ENCODE data around the gene NANOG.
A peak's percentile ranks its signal among the peaks of the same experiment; 100 is the strongest.
"Not testable (repeated sequence)": the region's sequence is repeated elsewhere in the genome, so short reads cannot be mapped to it uniquely, and the experiment has no call there.

Gene NANOG

GRCh38 chr12:7781274-7781673 lies 7.9 kb upstream of the NANOG start:
- no peak for DNase-seq (ENCODE audit: low read depth)
- Histone ChIP-seq H3K36me3 (ENCODE audit: control insufficient read depth, insufficient read depth, low read length, severe bottlenecking) (no peaks in the 10 kb centered on the region), H3K27me3 (replicated peaks; ENCODE audit: control insufficient read depth, insufficient read depth, low read length) (no peaks in the 10 kb centered on the region), H3K4me3 (ENCODE audit: low read length) (no peak overlapping the region), H3K9me3 (ENCODE audit: control insufficient read depth, low read length) (no peaks in the 10 kb centered on the region), H3K9ac (ENCODE audit: low read length) (no peak overlapping the region), H3K4me1 (ENCODE audit: control insufficient read depth, insufficient read depth, low read length) (no peaks in the 10 kb centered on the region)

- Histone ChIP-seq H3K4me1 (ENCODE audit: control insufficient read depth, insufficient read depth, low read length) (no peaks in the 10 kb centered on the region), H3K9me3 (ENCODE audit: control insufficient read depth, low read length) (no peaks in the 10 kb centered on the region), H3K4me3 (ENCODE audit: low read length) (no peak overlapping the region), H3K36me3 (ENCODE audit: control insufficient read depth, insufficient read depth, low read length, severe bottlenecking) (no peaks in the 10 kb centered on the region), H3K27me3 (replicated peaks; ENCODE audit: control insufficient read depth, insufficient read depth, low read length) (no peaks in the 10 kb centered on the region), H3K9ac (ENCODE audit: low read length) (no peak overlapping the region)
- DNase-seq (ENCODE audit: low read depth): no peak
Measured at GRCh38 chr12:7782055-7782454, 7.1 kb upstream of the NANOG start.

GRCh38 chr12:7783433-7783832 lies 5.8 kb upstream of the NANOG start:
- not testable (repeated sequence) for DNase-seq (ENCODE audit: low read depth); H3K9me3 ChIP-seq (ENCODE audit: control insufficient read depth, low read length); H3K4me1 ChIP-seq (ENCODE audit: control insufficient read depth, insufficient read depth, low read length); H3K27me3 ChIP-seq (replicated peaks; ENCODE audit: control insufficient read depth, insufficient read depth, low read length); H3K9ac ChIP-seq (ENCODE audit: low read length); H3K36me3 ChIP-seq (ENCODE audit: control insufficient read depth, insufficient read depth, low read length, severe bottlenecking); H3K4me3 ChIP-seq (ENCODE audit: low read length)

- Histone ChIP-seq H3K4me1 (ENCODE audit: control insufficient read depth, insufficient read depth, low read length) (peaks cover 10% of the 10 kb centered on the region), H3K36me3 (ENCODE audit: control insufficient read depth, insufficient read depth, low read length, severe bottlenecking) (no peaks in the 10 kb centered on the region), H3K9ac (ENCODE audit: low read length) (no peak overlapping the region), H3K27me3 (replicated peaks; ENCODE audit: control insufficient read depth, insufficient read depth, low read length) (peaks cover 12% of the 10 kb centered on the region), H3K9me3 (ENCODE audit: control insufficient read depth, low read length) (no peaks in the 10 kb centered on the region), H3K4me3 (ENCODE audit: low read length) (no peak overlapping the region)
- no peak for DNase-seq (ENCODE audit: low read depth)
Measured at GRCh38 chr12:7784701-7785100, 4.5 kb upstream of the NANOG start.

- Histone ChIP-seq H3K36me3 (ENCODE audit: control insufficient read depth, insufficient read depth, low read length, severe bottlenecking) (no peaks in the 10 kb centered on the region), H3K9ac (ENCODE audit: low read length) (no peak overlapping the region), H3K27me3 (replicated peaks; ENCODE audit: control insufficient read depth, insufficient read depth, low read length) (peaks cover 27% of the 10 kb centered on the region), H3K4me3 (ENCODE audit: low read length) (peak overlapping the region; percentile 48), H3K9me3 (ENCODE audit: control insufficient read depth, low read length) (no peaks in the 10 kb centered on the region), H3K4me1 (ENCODE audit: control insufficient read depth, insufficient read depth, low read length) (peaks cover 10% of the 10 kb centered on the region)
- no peak for DNase-seq (ENCODE audit: low read depth)
Measured at GRCh38 chr12:7787574-7788293, 1.5 kb upstream of the NANOG start.

- H3K4me1 ChIP-seq (ENCODE audit: control insufficient read depth, insufficient read depth, low read length): peaks cover 10% of the 10 kb centered on the region
- DNase-seq (ENCODE audit: low read depth): no peak
- no peak overlapping the region for H3K9ac ChIP-seq (ENCODE audit: low read length)
- H3K4me3 ChIP-seq (ENCODE audit: low read length): peak overlapping the region; percentile 48
- no peaks in the 10 kb centered on the region for H3K9me3 ChIP-seq (ENCODE audit: control insufficient read depth, low read length)
- H3K36me3 ChIP-seq (ENCODE audit: control insufficient read depth, insufficient read depth, low read length, severe bottlenecking): no peaks in the 10 kb centered on the region
- H3K27me3 ChIP-seq (replicated peaks; ENCODE audit: control insufficient read depth, insufficient read depth, low read length): peaks cover 27% of the 10 kb centered on the region
Measured at GRCh38 chr12:7788294-7788660, 925 bp upstream of the NANOG start.

GRCh38 chr12:7793211-7793610 lies 4.0 kb downstream of the NANOG start:
- H3K4me3 ChIP-seq (ENCODE audit: low read length): no peak overlapping the region
- peaks cover 3% of the 10 kb centered on the region for H3K4me1 ChIP-seq (ENCODE audit: control insufficient read depth, insufficient read depth, low read length)
- DNase-seq (ENCODE audit: low read depth): no peak
- H3K27me3 ChIP-seq (replicated peaks; ENCODE audit: control insufficient read depth, insufficient read depth, low read length): peaks cover 23% of the 10 kb centered on the region
- H3K36me3 ChIP-seq (ENCODE audit: control insufficient read depth, insufficient read depth, low read length, severe bottlenecking): no peaks in the 10 kb centered on the region
- H3K9me3 ChIP-seq (ENCODE audit: control insufficient read depth, low read length): no peaks in the 10 kb centered on the region
- H3K9ac ChIP-seq (ENCODE audit: low read length): no peak overlapping the region

- not testable (repeated sequence) for H3K27me3 ChIP-seq (replicated peaks; ENCODE audit: control insufficient read depth, insufficient read depth, low read length); H3K4me1 ChIP-seq (ENCODE audit: control insufficient read depth, insufficient read depth, low read length); H3K9me3 ChIP-seq (ENCODE audit: control insufficient read depth, low read length); H3K4me3 ChIP-seq (ENCODE audit: low read length); H3K36me3 ChIP-seq (ENCODE audit: control insufficient read depth, insufficient read depth, low read length, severe bottlenecking); H3K9ac ChIP-seq (ENCODE audit: low read length); DNase-seq (ENCODE audit: low read depth)
Measured at GRCh38 chr12:7797269-7797668, 8.1 kb downstream of the NANOG start.

- H3K4me1 ChIP-seq (ENCODE audit: control insufficient read depth, insufficient read depth, low read length): no peaks in the 10 kb centered on the region
- no peaks in the 10 kb centered on the region for H3K36me3 ChIP-seq (ENCODE audit: control insufficient read depth, insufficient read depth, low read length, severe bottlenecking)
- peak; percentile 12 for DNase-seq (ENCODE audit: low read depth)
- no peaks in the 10 kb centered on the region for H3K9me3 ChIP-seq (ENCODE audit: control insufficient read depth, low read length)
- no peaks in the 10 kb centered on the region for H3K27me3 ChIP-seq (replicated peaks; ENCODE audit: control insufficient read depth, insufficient read depth, low read length)
- H3K9ac ChIP-seq (ENCODE audit: low read length): no peak overlapping the region
- no peak overlapping the region for H3K4me3 ChIP-seq (ENCODE audit: low read length)
Measured at GRCh38 chr12:7797698-7798398, 8.6 kb downstream of the NANOG start.

GRCh38 chr12:7798750-7799308 lies 9.6 kb downstream of the NANOG start:
- H3K9ac ChIP-seq (ENCODE audit: low read length); H3K36me3 ChIP-seq (ENCODE audit: control insufficient read depth, insufficient read depth, low read length, severe bottlenecking); H3K27me3 ChIP-seq (replicated peaks; ENCODE audit: control insufficient read depth, insufficient read depth, low read length); DNase-seq (ENCODE audit: low read depth); H3K4me3 ChIP-seq (ENCODE audit: low read length); H3K4me1 ChIP-seq (ENCODE audit: control insufficient read depth, insufficient read depth, low read length); H3K9me3 ChIP-seq (ENCODE audit: control insufficient read depth, low read length): not testable (repeated sequence)

GRCh38 chr12:7801460-7801859 lies 12.3 kb downstream of the NANOG start:
- no peak for DNase-seq (ENCODE audit: low read depth)
- H3K9me3 ChIP-seq (ENCODE audit: control insufficient read depth, low read length): no peaks in the 10 kb centered on the region
- no peaks in the 10 kb centered on the region for H3K36me3 ChIP-seq (ENCODE audit: control insufficient read depth, insufficient read depth, low read length, severe bottlenecking)

More at GRCh38 chr12:7801460-7801859, 12.3 kb downstream of the NANOG start:
- Histone ChIP-seq H3K27me3 (replicated peaks; ENCODE audit: control insufficient read depth, insufficient read depth, low read length) (no peaks in the 10 kb centered on the region), H3K4me3 (ENCODE audit: low read length) (no peak overlapping the region), H3K4me1 (ENCODE audit: control insufficient read depth, insufficient read depth, low read length) (peaks cover 7% of the 10 kb centered on the region), H3K9ac (ENCODE audit: low read length) (no peak overlapping the region)
